Pancreas (tissue), 10 donors: ENCODE measurements around the gene GMPPA. TPM values are rescaled to one million over a fixed set of nuclear protein-coding genes. Genes with fewer than 3 reads are reported as not detected.
A peak's percentile ranks its signal among the peaks of the same experiment; 100 is the strongest.

Source experiments
- ATAC-seq, 4 donors: fragments of 200-7000 bp; cut with Tn5 transposase; one replicate each; pipeline versions ENCODE4 v1.8.0 to v1.9.1; 2020; ENCODE audit warnings: mild to moderate bottlenecking in 4 of 4, moderate library complexity in 4 of 4
- DNase-seq, 6 donors: peaks; one replicate each; pipeline ENCODE4 v3.0.0-alpha.2; 2020
- FAIRE-seq: peaks from 2 replicates; lab custom pipeline; 2012; peaks lifted over from hg19 to GRCh38; lab: Jason Lieb, UNC
- H3K27ac ChIP-seq, 4 donors: fragments of 200-600 bp; sonication (generic); 1 replicate in 3 of 4; 2 replicates in 1 of 4; pipeline versions ENCODE4 v1.5.0 to v1.8.0; 2020
- H3K27me3 ChIP-seq, 4 donors: fragments of 200-600 bp; one replicate each; pipeline ENCODE4 v1.8.0; 2021
- H3K36me3 ChIP-seq, 3 donors: fragments of 200-600 bp; sonication (generic) in 1 of 3; one replicate each; pipeline versions ENCODE4 v1.5.0 to v1.8.0; 2020 to 2021
- H3K4me1 ChIP-seq, 3 donors: fragments of 200-600 bp; one replicate each; pipeline ENCODE4 v1.8.0; 2021
- H3K4me3 ChIP-seq, 4 donors: fragments of 200-600 bp; sonication (generic) in 2 of 4; one replicate each; pipeline versions ENCODE4 v1.5.0 to v1.8.0; 2020 to 2021
- H3K9me3 ChIP-seq, 4 donors: fragments of 200-600 bp; one replicate each; pipeline ENCODE4 v1.8.0; 2021
- WGBS, 2 donors: extraction: QIAGEN DNeasy Blood & Tissue Kit; methylation state at CpG; one replicate each; pipeline ENCODE4 v1.1.7; 2013; 5-methylcytosine and 5-hydroxymethylcytosine counted together
- intact Hi-C, 3 donors: fragments of 100-400 bp; cut with DNase I; formaldehyde crosslinking; loops; one replicate each; pipeline versions ENCODE4 v1.11.1 to v1.14.2; 2022
- polyA plus RNA-seq, 2 donors: library from polyadenylated mRNA; stranded (reverse); fragments of 200-250 nt; gene quantifications; one replicate each; pipeline ENCODE4 v1.2.3, GENCODE V29; 2013
- total RNA-seq, 6 donors: library from RNA; stranded (reverse); fragmentation: NEBNext Ultra II Directional in 4 of 6; extraction: Animal tissue kit (Norgen Biotek cat#: 25700) in 4 of 6; gene quantifications; one replicate each; pipeline versions ENCODE4 v1.2.1 to v1.2.4, GENCODE V29; 2021 to 2023
- TF ChIP-seq, protein P1 (sequence below), 4 donors: fragments of 200-600 bp; sonication (generic) in 3 of 4; IDR thresholded peaks; one replicate each; pipeline versions ENCODE4 v1.5.0 to v1.8.0; 2021; ENCODE audit warnings: antibody characterized with exemption in 4 of 4
- donor health status: healthy with polysubstance abuse.
- donor health status: DM: no; HTN: no; CAD: no; lungs with moderate emphysema.
- donor health status: DM: no; HTN: no; CAD: no.
- donor health status: control.
- donor health status: control.
- donor health status: Bipolar disorder and iron deficiency.
- donor health status: DM: yes; HTN: yes; CAD: no.
- donor health status: DM: no; HTN: no; CAD: no.
- donor health status: DM: no; HTN: no; CAD: no.
- donor health status: DM: yes; HTN: yes; CAD: no.

Gene GMPPA
- total and polyA plus RNA-seq, 8 donors, result 24.4 to 90.8 (median 35.6) TPM

DNA sequence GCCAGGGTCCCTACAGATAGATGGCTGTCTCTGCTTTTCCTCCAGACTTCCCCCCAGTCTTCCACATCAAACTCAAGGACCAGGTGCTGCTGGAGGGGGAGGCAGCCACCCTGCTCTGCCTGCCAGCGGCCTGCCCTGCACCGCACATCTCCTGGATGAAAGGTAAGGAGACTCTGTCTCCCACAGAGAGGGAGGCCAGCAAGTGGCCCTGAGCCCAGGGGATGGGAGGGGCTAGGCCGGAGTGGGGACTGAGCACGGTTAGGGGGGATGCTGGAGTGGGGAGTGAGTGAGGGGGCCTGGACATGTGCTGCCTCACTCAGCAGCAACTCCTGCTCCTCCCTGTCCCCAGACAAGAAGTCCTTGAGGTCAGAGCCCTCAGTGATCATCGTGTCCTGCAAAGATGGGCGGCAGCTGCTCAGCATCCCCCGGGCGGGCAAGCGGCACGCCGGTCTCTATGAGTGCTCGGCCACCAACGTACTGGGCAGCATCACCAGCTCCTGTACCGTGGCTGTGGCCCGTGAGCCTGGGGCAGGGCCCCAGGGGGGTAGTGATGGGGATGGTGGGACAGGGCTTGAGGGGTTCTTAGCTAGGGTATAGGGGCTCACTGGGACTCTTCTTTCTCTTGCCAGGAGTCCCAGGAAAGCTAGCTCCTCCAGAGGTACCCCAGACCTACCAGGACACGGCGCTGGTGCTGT, 10.4 kb upstream of the GMPPA start:
- 84 to 87% methylated on average over 17 of the region's 17 CpGs for WGBS, 2 donors
- H3K36me3 ChIP-seq, result no peaks in the 10 kb centered on the region
- DNase-seq, result peak in 2 of 6 donors; percentile 8 to 47
- H3K4me1 ChIP-seq, result peaks cover 0 to 7% (median 6%) of the 10 kb centered on the region in 3 donors
- intact Hi-C loops, result no loop called here
- no peak for FAIRE-seq
- no peak overlapping the region for H3K4me3 ChIP-seq
- H3K9me3 ChIP-seq, result no peaks in the 10 kb centered on the region
- TF ChIP-seq, protein P1, sequence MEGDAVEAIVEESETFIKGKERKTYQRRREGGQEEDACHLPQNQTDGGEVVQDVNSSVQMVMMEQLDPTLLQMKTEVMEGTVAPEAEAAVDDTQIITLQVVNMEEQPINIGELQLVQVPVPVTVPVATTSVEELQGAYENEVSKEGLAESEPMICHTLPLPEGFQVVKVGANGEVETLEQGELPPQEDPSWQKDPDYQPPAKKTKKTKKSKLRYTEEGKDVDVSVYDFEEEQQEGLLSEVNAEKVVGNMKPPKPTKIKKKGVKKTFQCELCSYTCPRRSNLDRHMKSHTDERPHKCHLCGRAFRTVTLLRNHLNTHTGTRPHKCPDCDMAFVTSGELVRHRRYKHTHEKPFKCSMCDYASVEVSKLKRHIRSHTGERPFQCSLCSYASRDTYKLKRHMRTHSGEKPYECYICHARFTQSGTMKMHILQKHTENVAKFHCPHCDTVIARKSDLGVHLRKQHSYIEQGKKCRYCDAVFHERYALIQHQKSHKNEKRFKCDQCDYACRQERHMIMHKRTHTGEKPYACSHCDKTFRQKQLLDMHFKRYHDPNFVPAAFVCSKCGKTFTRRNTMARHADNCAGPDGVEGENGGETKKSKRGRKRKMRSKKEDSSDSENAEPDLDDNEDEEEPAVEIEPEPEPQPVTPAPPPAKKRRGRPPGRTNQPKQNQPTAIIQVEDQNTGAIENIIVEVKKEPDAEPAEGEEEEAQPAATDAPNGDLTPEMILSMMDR (IDR thresholded peaks at IDR 0.05), result no peak
- H3K27ac ChIP-seq, result no peak overlapping the region
- peaks cover 0 to 8% (median 0%) of the 10 kb centered on the region in 4 donors for H3K27me3 ChIP-seq
- no peak for ATAC-seq

GRCh38 chr2:219488844-219489194, 9.9 kb upstream of the GMPPA start:
- Histone ChIP-seq H3K27ac (no peak overlapping the region), H3K4me3 (no peak overlapping the region), H3K27me3 (peaks cover 0 to 6% (median 0%) of the 10 kb centered on the region in 4 donors), H3K4me1 (peaks cover 0 to 7% (median 6%) of the 10 kb centered on the region in 3 donors), H3K36me3 (no peaks in the 10 kb centered on the region), H3K9me3 (no peaks in the 10 kb centered on the region)
- DNase-seq, result peak in 2 of 6 donors; percentile 19 to 62
- intact Hi-C loops, result no loop called here
- no peak for ATAC-seq
- TF ChIP-seq, protein P1 (IDR thresholded peaks at IDR 0.05), result no peak
- 81 to 89% methylated on average over 14 of the region's 14 CpGs for WGBS, 2 donors
- no peak for FAIRE-seq

- FAIRE-seq, result no peak
- H3K27ac ChIP-seq, result no peak overlapping the region
These were observed 9.4 kb upstream of the GMPPA start for GRCh38 chr2:219489315-219489714.

GRCh38 chr2:219490186-219490585, 8.5 kb upstream of the GMPPA start:
- TF ChIP-seq, protein P1 (IDR thresholded peaks at IDR 0.05), result no peak
- H3K9me3 ChIP-seq, result no peaks in the 10 kb centered on the region
- no peak for FAIRE-seq
- DNase-seq, result peak in 1 of 6 donors; percentile 48
- WGBS, 2 donors, result 86 to 90% methylated on average over 23 of the region's 23 CpGs
- no peak overlapping the region for H3K4me3 ChIP-seq
- H3K27ac ChIP-seq, result no peak overlapping the region
- ATAC-seq, result no peak
- intact Hi-C loops, result no loop called here
- H3K36me3 ChIP-seq, result no peaks in the 10 kb centered on the region
- H3K4me1 ChIP-seq, result no peaks in the 10 kb centered on the region
- no peaks in the 10 kb centered on the region for H3K27me3 ChIP-seq

More at GRCh38 chr2:219489315-219489714, 9.4 kb upstream of the GMPPA start:
- Histone ChIP-seq H3K9me3 (no peaks in the 10 kb centered on the region), H3K27me3 (peaks cover 0 to 2% (median 0%) of the 10 kb centered on the region in 4 donors), H3K4me1 (peaks cover 0 to 5% (median 3%) of the 10 kb centered on the region in 3 donors), H3K4me3 (no peak overlapping the region), H3K36me3 (no peaks in the 10 kb centered on the region)
- intact Hi-C loops, result no loop called here
- TF ChIP-seq, protein P1 (IDR thresholded peaks at IDR 0.05), result no peak
- WGBS, 2 donors, result 71 to 82% methylated on average over 9 of the region's 9 CpGs
- ATAC-seq (no peak), DNase-seq (peak in 1 of 6 donors; percentile 62)

- FAIRE-seq (no peak), DNase-seq (peak in 1 of 6 donors; percentile 30), ATAC-seq (no peak)
- no peaks in the 10 kb centered on the region for H3K27me3 ChIP-seq
- H3K27ac ChIP-seq, result no peak overlapping the region
- WGBS, 2 donors, result 80 to 88% methylated on average over 10 of the region's 10 CpGs
- H3K4me1 ChIP-seq, result no peaks in the 10 kb centered on the region
- TF ChIP-seq, protein P1 (IDR thresholded peaks at IDR 0.05), result no peak
- intact Hi-C loops, result no loop called here
- no peaks in the 10 kb centered on the region for H3K9me3 ChIP-seq
- no peak overlapping the region for H3K4me3 ChIP-seq
- H3K36me3 ChIP-seq, result no peaks in the 10 kb centered on the region
These were observed 8.0 kb upstream of the GMPPA start for GRCh38 chr2:219490600-219491130.
